ENCODE data around the gene FDX2. TPM values are rescaled to one million over a fixed set of nuclear protein-coding genes. Genes with fewer than 3 reads are reported as not detected.

The FDX2 gene
- total and polyA plus RNA-seq, 2 of the 13 experiments (the other 11 are each of a cell fraction or from before 2014, with no cell fraction given): 21.0 to 24.7 TPM

- TF ChIP-seq ZNF674 (CRISPR knock-in tag; IDR thresholded peaks at IDR 0.05; ENCODE audit: low read depth) (no peak), ZBTB25 (CRISPR knock-in tag; IDR thresholded peaks at IDR 0.05) (peak; percentile 77; the same call in 1 of the 2 replicates), NRL (CRISPR knock-in tag; IDR thresholded peaks at IDR 0.05; ENCODE audit: borderline replicate concordance) (peak; percentile 45; the same call in 1 of the 2 replicates), HBP1 (CRISPR knock-in tag; IDR thresholded peaks at IDR 0.05; ENCODE audit: low read depth) (no peak), RFX3 (CRISPR knock-in tag; IDR thresholded peaks at IDR 0.05) (no peak), MAX (IDR thresholded peaks at IDR 0.05) (peak; percentile 96), ZNF781 (CRISPR knock-in tag; IDR thresholded peaks at IDR 0.05; ENCODE audit: borderline replicate concordance, not compliant biosample characterization) (peak; percentile 27), ZNF644 (CRISPR knock-in tag; IDR thresholded peaks at IDR 0.05; ENCODE audit: low read depth) (no peak), PLSCR1 (CRISPR knock-in tag; IDR thresholded peaks at IDR 0.05; ENCODE audit: borderline replicate concordance) (no peak), ZNF574 (CRISPR knock-in tag; IDR thresholded peaks at IDR 0.05) (peak; percentile 46; the same call in 1 of the 2 replicates), ZNF710 (CRISPR knock-in tag; IDR thresholded peaks at IDR 0.05; ENCODE audit: borderline replicate concordance) (no peak), NCOR1 (IDR thresholded peaks at IDR 0.05; ENCODE audit: borderline replicate concordance, low read length) (no peak), ZNF225 (CRISPR knock-in tag; IDR thresholded peaks at IDR 0.05) (no peak), ZNF335 (CRISPR knock-in tag; IDR thresholded peaks at IDR 0.05) (0 out of 2 replicates have a peak, but pooled peaks have one; percentile 30), ZNF841 (CRISPR knock-in tag; IDR thresholded peaks at IDR 0.05; ENCODE audit: borderline replicate concordance) (no peak), FOXJ3 (CRISPR knock-in tag; IDR thresholded peaks at IDR 0.05; ENCODE audit: borderline replicate concordance) (no peak), THRA (CRISPR knock-in tag; IDR thresholded peaks at IDR 0.05; ENCODE audit: borderline replicate concordance) (peak; percentile 42; the same call in 1 of the 2 replicates), RAD51 (IDR thresholded peaks at IDR 0.05; ENCODE audit: borderline replicate concordance) (peak; percentile 97)
Observed at GRCh38 chr19:10315335-10316214, at the start of gene FDX2 (continued).
